Endothelial cell of umbilical vein (primary cell): ENCODE results near the gene TCP11L2. TPM values are rescaled to one million over a fixed set of nuclear protein-coding genes. Genes with fewer than 3 reads are reported as not detected.

Source experiments
- BruUV-seq: library from RNA; stranded (reverse); fragments of 400-500 nt; replicated peaks from 2 replicates; lab custom pipeline; 2021; lab: Mats Ljungman, UMichigan
- CTCF ChIA-PET: fragments of 300-600, 350-600 bp; sonication (Branson Sonifier 250); formaldehyde crosslinking; loops from one replicate; lab custom pipeline; 2021; ENCODE audit warnings: antibody characterized with exemption, inconsistent platforms; lab: Charles Lee
- POLR2A ChIA-PET: fragments of 300-600, 350-600 bp; sonication (Branson Sonifier 250); formaldehyde crosslinking; loops from one replicate; lab custom pipeline; 2021; ENCODE audit warnings: antibody characterized with exemption, inconsistent platforms; lab: Charles Lee
- DNase-seq: peaks from one replicate; pipeline ENCODE4 v3.0.0-alpha.2; 2011; ENCODE audit warnings: low read depth, low spot score
- FAIRE-seq: peaks from 2 replicates; lab custom pipeline; 2011; peaks lifted over from hg19 to GRCh38; lab: Jason Lieb, UNC
- H2AFZ ChIP-seq: 2 replicates; pipeline ENCODE4 v1.6.0; 2012; ENCODE audit warnings: low read depth, low read length, control low read depth, inconsistent platforms
- H3K27ac ChIP-seq: 2 replicates; pipeline ENCODE4 v1.5.1; 2011; ENCODE audit warnings: low read depth, mild to moderate bottlenecking, control low read depth, low read length, moderate library complexity; ENCODE audit not compliant: insufficient read depth
- H3K27me3 ChIP-seq, 2 experiments: 2 replicates each; pipeline versions ENCODE4 v1.6.0 to v1.6.1; 2011; ENCODE audit warnings: low read length in 2 of 2, mixed read lengths in 1 of 2; ENCODE audit not compliant: control insufficient read depth in 2 of 2, insufficient read depth in 2 of 2
- H3K36me3 ChIP-seq, 2 experiments: 2 replicates in 1 of 2; 3 replicates in 1 of 2; pipeline ENCODE4 v1.5.1; 2011; ENCODE audit warnings: low read length in 2 of 2, mild to moderate bottlenecking in 1 of 2, moderate library complexity in 1 of 2; ENCODE audit not compliant: control insufficient read depth in 2 of 2, insufficient read depth in 2 of 2; ENCODE audit errors: extremely low read depth in 1 of 2
- H3K4me1 ChIP-seq: 3 replicates; pipeline ENCODE4 v1.5.1; 2011; ENCODE audit warnings: mild to moderate bottlenecking, low read length; ENCODE audit not compliant: control insufficient read depth, insufficient read depth; ENCODE audit errors: extremely low read depth
- H3K4me2 ChIP-seq: 2 replicates; pipeline ENCODE4 v1.6.1; 2011; ENCODE audit warnings: low read length, control low read depth, mixed read lengths; ENCODE audit not compliant: insufficient read depth
- H3K4me3 ChIP-seq, 3 experiments: fragments of 200-600 bp in 1 of 3; sonication (generic), shearing (Covaris generic) in 1 of 3; replicated peaks in 1 of 3; 2 replicates each; pipeline ENCODE4 v1.5.1; 2011 to 2016; ENCODE audit warnings: control low read depth in 3 of 3, low read length in 3 of 3, mild to moderate bottlenecking in 2 of 3, inconsistent platforms in 1 of 3, low read depth in 1 of 3, moderate library complexity in 1 of 3; ENCODE audit not compliant: insufficient read depth in 1 of 3
- H3K79me2 ChIP-seq: 2 replicates; pipeline ENCODE4 v1.6.0; 2012; ENCODE audit warnings: low read length, inconsistent platforms; ENCODE audit not compliant: control insufficient read depth, insufficient read depth
- H3K9ac ChIP-seq: replicated peaks from 2 replicates; pipeline ENCODE3; 2011; ENCODE audit warnings: low read length, control low read depth; ENCODE audit not compliant: insufficient read depth; ENCODE audit errors: extremely low read depth
- H3K9me1 ChIP-seq: replicated peaks from 3 replicates; pipeline ENCODE4 v1.6.0; 2011; ENCODE audit warnings: mild to moderate bottlenecking, low read length; ENCODE audit not compliant: control insufficient read depth, insufficient read depth; ENCODE audit errors: extremely low read depth
- H3K9me3 ChIP-seq: replicated peaks from 2 replicates; pipeline ENCODE4 v1.5.1; 2012; ENCODE audit warnings: low read length, inconsistent platforms; ENCODE audit not compliant: control insufficient read depth, insufficient read depth
- H4K20me1 ChIP-seq: replicated peaks from 2 replicates; pipeline ENCODE3; 2011; ENCODE audit warnings: mild to moderate bottlenecking, low read length; ENCODE audit not compliant: control insufficient read depth, insufficient read depth; ENCODE audit errors: extremely low read depth
- CTCF ChIP-seq, 2 donors: IDR thresholded peaks; 1 replicate in 1 of 2; 2 replicates in 1 of 2; pipeline ENCODE4 v1.5.1; 2011; ENCODE audit warnings: low read length in 2 of 2, mild to moderate bottlenecking in 2 of 2, moderate library complexity in 2 of 2, control low read depth in 1 of 2, inconsistent platforms in 1 of 2, low read depth in 1 of 2; ENCODE audit not compliant: insufficient read depth in 1 of 2; ENCODE audit errors: extremely low read depth in 1 of 2
- EZH2 ChIP-seq: IDR thresholded peaks from 2 replicates; pipeline ENCODE4 v1.6.1; 2012; ENCODE audit warnings: borderline replicate concordance, low read depth, mild to moderate bottlenecking, moderate library complexity, low read length, inconsistent platforms; ENCODE audit not compliant: severe bottlenecking
- FOS ChIP-seq: IDR thresholded peaks from 2 replicates; pipeline ENCODE4 v1.6.1; 2011; ENCODE audit warnings: mild to moderate bottlenecking, low read length, moderate library complexity, borderline replicate concordance; ENCODE audit not compliant: insufficient read depth
- GATA2 ChIP-seq: IDR thresholded peaks from 2 replicates; pipeline ENCODE4 v1.7.0; 2011; ENCODE audit warnings: low read depth, mild to moderate bottlenecking, moderate library complexity, mixed read lengths, low read length; ENCODE audit not compliant: insufficient read length, insufficient read depth
- JUN ChIP-seq: IDR thresholded peaks from 2 replicates; pipeline ENCODE4 v1.6.1; 2011; ENCODE audit warnings: borderline replicate concordance, low read depth; ENCODE audit not compliant: insufficient read length, insufficient read depth
- MYC ChIP-seq: IDR thresholded peaks from one replicate; pipeline ENCODE4 v1.6.1; 2011; ENCODE audit warnings: mild to moderate bottlenecking, low read depth, low read length
- POLR2AphosphoS5 ChIP-seq: IDR thresholded peaks from 2 replicates; pipeline ENCODE4 v1.6.1; 2012; ENCODE audit warnings: low read depth, mild to moderate bottlenecking, control low read depth, low read length, moderate library complexity; ENCODE audit not compliant: insufficient read depth
- dilution Hi-C: fragments of 300-500 bp; cut with MboI; formaldehyde crosslinking; loops from one replicate; pipeline ENCODE4 v1.15.0; 2019; ENCODE audit warnings: low sequenced_read_pairs; ENCODE audit not compliant: extremely low pct_ligation_motif_present
- intact Hi-C: fragments of 100-400 bp; cut with micrococcal nuclease; formaldehyde crosslinking; loops from one replicate; pipeline ENCODE4 v1.10.0; 2022
- polyA plus RNA-seq, 4 experiments: library from polyadenylated mRNA; depleted of rRNA in 3 of 4; stranded (reverse) in 3 of 4; unstranded in 1 of 4; fragments of >200 nt; gene quantifications; 2 replicates each; pipeline versions ENCODE4 v1.2.1 to v1.2.3, GENCODE V29; 2011 to 2012; ENCODE audit warnings: missing spikeins in 1 of 4
- total RNA-seq: library from RNA; stranded (reverse); gene quantifications from 2 replicates; pipeline ENCODE4 v1.2.3, GENCODE V29; 2021
- TF ChIP-seq, protein P1 (sequence below): IDR thresholded peaks from 2 replicates; pipeline ENCODE4 v1.6.1; 2011; ENCODE audit not compliant: insufficient read depth, insufficient read length

Gene TCP11L2
- total and polyA plus RNA-seq, 2 donors (not counting 3 experiments of a cell fraction or from before 2014, with no cell fraction given) = 6.0 to 18.7 TPM

DNA sequence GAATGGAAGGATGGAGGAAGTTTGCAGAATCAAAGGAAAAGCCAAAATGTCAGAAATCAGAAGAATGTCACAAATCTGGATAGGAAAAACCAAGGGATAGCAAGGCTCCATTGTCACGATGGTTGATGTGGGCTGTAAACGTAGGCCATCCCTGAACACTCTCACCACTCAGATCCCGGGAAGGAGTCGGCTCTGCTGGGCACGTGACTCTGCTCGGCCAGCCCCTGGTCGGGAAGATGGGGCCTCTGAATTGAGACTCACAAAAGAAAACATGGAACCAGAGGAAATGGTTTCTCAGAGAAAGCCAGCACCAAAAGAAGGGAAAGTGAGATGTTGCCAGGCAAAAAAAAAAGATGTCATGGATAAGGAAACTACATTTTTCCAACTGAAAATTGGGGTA is 26.2 kb downstream of the TCP11L2 start:
- H3K4me1 ChIP-seq = no peaks in the 10 kb centered on the region
- no peak overlapping the region for H3K9ac ChIP-seq
- H3K4me2 ChIP-seq = no peak overlapping the region
- no peaks in the 10 kb centered on the region for H3K9me1 ChIP-seq
- FAIRE-seq (no peak), DNase-seq (no peak)
- no peaks in the 10 kb centered on the region for H4K20me1 ChIP-seq
- CTCF ChIA-PET = no interaction called here
- no peak overlapping the region for H3K27ac ChIP-seq
- no peaks in the 10 kb centered on the region for H3K79me2 ChIP-seq
- peaks cover 2 to 10% of the 10 kb centered on the region in 2 experiments for H3K27me3 ChIP-seq
- peaks cover 0 to 4% of the 10 kb centered on the region in 2 experiments for H3K36me3 ChIP-seq
- BruUV-seq = no TSS peak
- POLR2A ChIA-PET = no interaction called here
- H2AFZ ChIP-seq = no peak overlapping the region
- no peak for TF ChIP-seq GATA2
- TF ChIP-seq, protein P1, sequence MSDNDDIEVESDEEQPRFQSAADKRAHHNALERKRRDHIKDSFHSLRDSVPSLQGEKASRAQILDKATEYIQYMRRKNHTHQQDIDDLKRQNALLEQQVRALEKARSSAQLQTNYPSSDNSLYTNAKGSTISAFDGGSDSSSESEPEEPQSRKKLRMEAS = no peak
- TF ChIP-seq EZH2 = no peak
- intact Hi-C loops = no loop called here
- dilution Hi-C loops = no loop called here
- no peaks in the 10 kb centered on the region for H3K9me3 ChIP-seq
- no peak overlapping the region for H3K4me3 ChIP-seq

GRCh38 chr12:106329231-106329982 is 26.9 kb downstream of the TCP11L2 start:
- Histone ChIP-seq H3K36me3 (peaks cover 0 to 4% of the 10 kb centered on the region in 2 experiments), H3K9ac (no peak overlapping the region), H3K9me1 (no peaks in the 10 kb centered on the region), H3K27me3 (peaks cover 5 to 14% of the 10 kb centered on the region in 2 experiments), H3K4me1 (no peaks in the 10 kb centered on the region), H4K20me1 (no peaks in the 10 kb centered on the region), H2AFZ (no peak overlapping the region), H3K4me3 (no peak overlapping the region), H3K9me3 (no peaks in the 10 kb centered on the region), H3K4me2 (no peak overlapping the region), H3K79me2 (no peaks in the 10 kb centered on the region), H3K27ac (no peak overlapping the region)
- ChIA-PET CTCF (no interaction called here), POLR2A (no interaction called here)
- DNase-seq (no peak), FAIRE-seq (no peak)
- BruUV-seq = no TSS peak
- TF ChIP-seq POLR2AphosphoS5 (no peak), MYC (no peak), EZH2 (no peak), FOS (no peak), CTCF (IDR thresholded peaks at IDR 0.05; ENCODE audit: extremely low read depth in 1 of 2, insufficient read depth in 1 of 2, low read depth in 1 of 2, low read length in 2 of 2) (no peak), JUN (no peak), GATA2 (no peak)
- TF ChIP-seq, protein P1 = no peak
- dilution Hi-C loops (no loop called here), intact Hi-C loops (no loop called here)
